Natural killer cell (primary cell): Measurements from ENCODE around the gene SCN5A. TPM values are rescaled to one million over a fixed set of nuclear protein-coding genes. Genes with fewer than 3 reads are reported as not detected.

Experiments used
- ATAC-seq, 3 donors: fragments of 150-1000 bp in 2 of 3; fragments of 200-7000 bp in 1 of 3; cut with Tn5 transposase; 1 replicate in 1 of 3; 2 replicates in 2 of 3; pipeline ENCODE4 v1.10.0; 2021; ENCODE audit warnings: mild to moderate bottlenecking in 2 of 3, moderate library complexity in 2 of 3
- DNase-seq, 2 donors: peaks; one replicate each; pipeline versions ENCODE4 v3.0.0 to v3.0.0-alpha.2; 2013 to 2021; ENCODE audit warnings: mixed read lengths in 1 of 2
- H3K27ac ChIP-seq: one replicate; pipeline ENCODE4 v1.5.1; 2013; ENCODE audit warnings: mild to moderate bottlenecking, low read length
- H3K27me3 ChIP-seq: one replicate; pipeline ENCODE4 v1.6.1; 2013; ENCODE audit warnings: low read length; ENCODE audit not compliant: control insufficient read depth, insufficient read depth
- H3K36me3 ChIP-seq: one replicate; pipeline ENCODE4 v1.6.1; 2013; ENCODE audit warnings: low read length; ENCODE audit not compliant: control insufficient read depth, insufficient read depth
- H3K4me1 ChIP-seq: one replicate; pipeline ENCODE4 v1.6.1; 2013; ENCODE audit warnings: low read length; ENCODE audit not compliant: control insufficient read depth, insufficient read depth
- H3K4me3 ChIP-seq: one replicate; pipeline ENCODE4 v1.5.1; 2013; ENCODE audit warnings: low read length
- H3K9me3 ChIP-seq: one replicate; pipeline ENCODE4 v1.6.1; 2013; ENCODE audit warnings: low read length; ENCODE audit not compliant: control insufficient read depth, insufficient read depth
- H3K27ac Mint-ChIP-seq, 2 donors: one replicate each; pipeline ENCODE4 v1.8.0; 2022; ENCODE audit warnings: mild to moderate bottlenecking in 2 of 2, mixed read lengths in 2 of 2, moderate library complexity in 1 of 2
- H3K27me3 Mint-ChIP-seq, 2 donors: one replicate each; pipeline ENCODE4 v1.8.0; 2022; ENCODE audit warnings: low read depth in 2 of 2, mixed read lengths in 2 of 2
- H3K36me3 Mint-ChIP-seq: one replicate; pipeline ENCODE4 v1.8.0; 2022; ENCODE audit warnings: mixed read lengths
- H3K4me1 Mint-ChIP-seq, 2 donors: one replicate each; pipeline ENCODE4 v1.8.0; 2022; ENCODE audit warnings: mixed read lengths in 2 of 2
- H3K4me3 Mint-ChIP-seq: one replicate; pipeline ENCODE4 v1.8.0; 2022; ENCODE audit warnings: mild to moderate bottlenecking, moderate library complexity, mixed read lengths
- H3K9me3 Mint-ChIP-seq, 2 donors: one replicate each; pipeline ENCODE4 v1.8.0; 2022; ENCODE audit warnings: mixed read lengths in 2 of 2
- CTCF ChIP-seq: fragments of 200-600 bp; IDR thresholded peaks from one replicate; pipeline ENCODE4 v1.8.0; 2022; ENCODE audit warnings: antibody characterized with exemption
- WGBS: methylation state at CpG from one replicate; pipeline ENCODE4 v1.1.7; 2013; ENCODE audit warnings: missing lambda C conversion rate; ENCODE audit not compliant: insufficient coverage; 5-methylcytosine and 5-hydroxymethylcytosine counted together
- intact Hi-C: fragments of 100-400 bp; cut with micrococcal nuclease; formaldehyde crosslinking; loops from one replicate; pipeline ENCODE4 v1.14.2; 2022
- total RNA-seq, 4 donors: library from RNA; stranded (reverse); fragments of 120-200 nt in 1 of 4; gene quantifications; one replicate each; pipeline versions ENCODE4 v1.2.3 to v1.2.4, GENCODE V29; 2013 to 2022

Gene SCN5A
- total RNA-seq, 3 donors from 2014 or later (not counting 1 experiment from before 2014, with no cell fraction given): 0.50 TPM; not detected in 2

- Histone ChIP-seq H3K27ac (no peak overlapping the region), H3K4me1 (no peaks in the 10 kb centered on the region), H3K36me3 (no peaks in the 10 kb centered on the region), H3K9me3 (no peaks in the 10 kb centered on the region), H3K4me3 (no peak overlapping the region), H3K27me3 (peaks cover 5% of the 10 kb centered on the region)
- DNase-seq: no peak
- peaks cover 26 to 33% of the 10 kb centered on the region in 2 donors for H3K27me3 Mint-ChIP-seq
- intact Hi-C loops: no loop called here
- ATAC-seq: no peak
- H3K4me3 Mint-ChIP-seq: no peak overlapping the region
- TF ChIP-seq CTCF: no peak
- H3K4me1 Mint-ChIP-seq: no peaks in the 10 kb centered on the region
- no peak overlapping the region for H3K27ac Mint-ChIP-seq
- WGBS: 90% methylated on average over 4 of the region's 6 CpGs
- no peaks in the 10 kb centered on the region for H3K9me3 Mint-ChIP-seq
- H3K36me3 Mint-ChIP-seq: no peaks in the 10 kb centered on the region
These were observed 54.1 kb downstream of the SCN5A start for GRCh38 chr3:38595393-38595792.

DNA sequence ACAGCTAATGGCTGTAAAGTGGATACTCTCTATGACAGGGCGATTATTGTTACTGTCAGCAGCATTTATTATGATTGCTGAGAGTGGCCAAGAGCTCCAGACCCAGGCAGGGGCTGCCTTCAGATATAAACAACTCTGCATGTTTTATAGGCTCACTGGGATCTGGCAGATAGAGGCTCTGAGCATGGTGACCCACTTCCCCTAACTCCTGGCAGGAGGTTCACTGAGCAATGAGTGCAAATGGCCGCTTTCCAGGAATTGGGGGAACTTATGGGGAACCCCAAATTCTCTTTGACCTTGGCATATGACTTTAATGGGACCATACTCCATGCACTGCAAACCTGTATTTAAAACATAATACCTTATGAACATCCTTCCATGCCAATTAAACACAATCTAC is 59.0 kb downstream of the SCN5A start:
- ATAC-seq (no peak), DNase-seq (no peak)
- no peaks in the 10 kb centered on the region for H3K9me3 Mint-ChIP-seq
- H3K36me3 Mint-ChIP-seq: no peaks in the 10 kb centered on the region
- Histone ChIP-seq H3K27me3 (peaks cover 5% of the 10 kb centered on the region), H3K36me3 (no peaks in the 10 kb centered on the region), H3K27ac (no peak overlapping the region), H3K4me3 (no peak overlapping the region), H3K4me1 (no peaks in the 10 kb centered on the region), H3K9me3 (no peaks in the 10 kb centered on the region)
- intact Hi-C loops: no loop called here
- no peaks in the 10 kb centered on the region for H3K4me1 Mint-ChIP-seq
- WGBS: 78% methylated on average over 2 of the region's 2 CpGs
- no peak overlapping the region for H3K27ac Mint-ChIP-seq
- no peak overlapping the region for H3K4me3 Mint-ChIP-seq
- no peak for TF ChIP-seq CTCF
- H3K27me3 Mint-ChIP-seq: peaks cover 16 to 19% of the 10 kb centered on the region in 2 donors

DNA sequence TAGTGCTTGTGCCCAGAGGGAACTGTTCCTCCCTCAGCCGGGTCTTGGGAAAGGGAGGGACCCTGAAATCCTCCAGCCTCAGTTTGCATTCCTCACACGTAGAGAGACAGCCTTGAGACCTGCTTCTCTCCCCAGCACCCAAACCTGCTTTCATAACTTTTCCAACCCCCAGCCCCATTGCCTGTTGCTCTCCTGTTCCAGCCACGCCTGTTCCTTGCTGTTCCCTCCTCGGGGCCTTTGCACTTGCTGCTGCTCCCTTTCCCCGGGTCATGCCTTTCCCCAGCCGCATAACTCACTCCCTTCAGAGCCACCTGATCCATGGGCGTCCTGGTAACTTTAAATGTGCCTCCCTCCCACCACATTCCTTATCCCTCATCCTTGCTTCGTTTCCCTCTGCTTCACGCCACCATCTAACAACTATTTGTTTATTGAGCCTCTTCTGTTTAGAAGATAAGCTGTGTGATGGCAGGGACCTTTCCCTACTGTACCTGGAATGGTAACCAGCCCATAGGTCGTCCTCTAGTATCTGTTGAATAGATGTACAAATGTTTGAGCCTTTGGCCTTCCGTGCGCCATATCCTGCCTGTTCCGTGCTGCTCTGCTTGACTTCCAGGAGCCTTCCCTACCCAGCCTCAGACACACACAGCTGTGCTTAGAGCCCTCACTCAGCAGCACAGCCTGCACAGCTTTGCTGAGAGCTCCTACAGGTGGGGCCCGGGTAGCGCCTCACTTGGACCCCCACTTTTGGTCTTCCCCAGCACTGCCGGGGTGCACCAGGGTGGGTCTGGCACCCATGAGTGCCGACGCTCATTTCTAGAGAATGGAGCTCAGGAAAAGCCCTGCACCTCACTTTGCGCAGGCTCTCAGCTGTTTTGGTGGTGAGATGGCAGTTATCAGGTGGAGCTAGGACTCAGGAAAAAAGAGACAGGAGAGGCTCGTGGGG is 60.2 kb downstream of the SCN5A start:
- H3K4me1 Mint-ChIP-seq: no peaks in the 10 kb centered on the region
- H3K27ac Mint-ChIP-seq: no peak overlapping the region
- H3K4me3 Mint-ChIP-seq: no peak overlapping the region
- Histone ChIP-seq H3K27me3 (peaks cover 2% of the 10 kb centered on the region), H3K4me1 (no peaks in the 10 kb centered on the region), H3K27ac (no peak overlapping the region), H3K9me3 (no peaks in the 10 kb centered on the region), H3K36me3 (no peaks in the 10 kb centered on the region), H3K4me3 (no peak overlapping the region)
- H3K27me3 Mint-ChIP-seq: peaks cover 13 to 19% of the 10 kb centered on the region in 2 donors
- no peaks in the 10 kb centered on the region for H3K9me3 Mint-ChIP-seq
- ATAC-seq: no peak
- intact Hi-C loops: no loop called here
- peak in 1 of 2 donors; percentile 2 for DNase-seq
- 85% methylated on average over 19 of the region's 20 CpGs for WGBS
- TF ChIP-seq CTCF: no peak
- H3K36me3 Mint-ChIP-seq: no peaks in the 10 kb centered on the region
